HEK293T (cell line): ENCODE results near the gene HK2.

ENCODE experiments used
- ARNT ChIP-seq: fragments of 450-650 bp; IDR thresholded peaks from 2 replicates; pipeline ENCODE4 v1.6.1; 2017; ENCODE audit warnings: mild to moderate bottlenecking
- BHLHE40 ChIP-seq: fragments of 450-650 bp; IDR thresholded peaks from 2 replicates; pipeline ENCODE4 v1.6.1; 2016; ENCODE audit warnings: mild to moderate bottlenecking, moderate library complexity, borderline replicate concordance
- CTBP1 ChIP-seq: fragments of 450-650 bp; IDR thresholded peaks from 2 replicates; pipeline ENCODE4 v1.6.1; 2016; ENCODE audit warnings: borderline replicate concordance
- ELF4 ChIP-seq: fragments of 450-650 bp; IDR thresholded peaks from 2 replicates; pipeline ENCODE4 v1.6.1; 2017; ENCODE audit warnings: antibody characterized with exemption
- FOXA1 ChIP-seq: fragments of 450-650 bp; IDR thresholded peaks from 2 replicates; pipeline ENCODE4 v1.6.1; 2016; ENCODE audit warnings: mild to moderate bottlenecking
- FOXK2 ChIP-seq: fragments of 450-650 bp; IDR thresholded peaks from 2 replicates; pipeline ENCODE4 v1.6.1; 2016; ENCODE audit warnings: mild to moderate bottlenecking
- FOXM1 ChIP-seq: fragments of 450-650 bp; IDR thresholded peaks from 2 replicates; pipeline ENCODE4 v1.6.1; 2017; ENCODE audit warnings: mild to moderate bottlenecking, borderline replicate concordance
- HDGF ChIP-seq: fragments of 450-650 bp; IDR thresholded peaks from 2 replicates; pipeline ENCODE4 v1.6.1; 2017; ENCODE audit warnings: antibody characterized with exemption, borderline replicate concordance
- NFRKB ChIP-seq: fragments of 450-650 bp; IDR thresholded peaks from 2 replicates; pipeline ENCODE4 v1.6.1; 2016; ENCODE audit warnings: mild to moderate bottlenecking, moderate library complexity
- SP1 ChIP-seq: fragments of 450-650 bp; IDR thresholded peaks from 2 replicates; pipeline ENCODE4 v1.6.1; 2017
- SUZ12 ChIP-seq: fragments of 450-650 bp; IDR thresholded peaks from 2 replicates; pipeline ENCODE4 v1.6.1; 2016; ENCODE audit warnings: mild to moderate bottlenecking
- ZNF384 ChIP-seq: fragments of 450-650 bp; IDR thresholded peaks from 2 replicates; pipeline ENCODE4 v1.6.1; 2016

DNA sequence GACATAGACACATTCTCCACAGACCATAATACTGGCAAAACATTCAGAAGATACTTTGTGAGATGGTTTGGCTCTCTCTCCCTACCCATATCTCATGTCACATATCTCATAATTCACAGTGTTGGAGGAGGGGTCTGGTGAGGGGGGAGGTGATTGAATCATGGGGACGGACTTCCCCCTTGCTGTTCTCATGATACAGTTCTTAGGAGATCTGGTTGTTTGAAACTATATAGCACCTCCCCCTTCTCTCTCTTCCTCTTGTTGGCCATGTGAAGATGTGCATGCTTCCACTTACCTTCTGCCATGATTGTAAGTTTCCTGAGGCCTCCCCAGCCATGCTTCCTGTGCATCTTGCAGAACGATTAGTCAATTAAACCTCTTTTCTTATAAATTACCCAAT is 61.1 kb downstream of the HK2 start:
- TF ChIP-seq FOXK2 (no peak), BHLHE40 (no peak), SUZ12 (no peak), ZNF384 (no peak), FOXM1 (no peak), ELF4 (no peak), ARNT (no peak), NFRKB (no peak), SP1 (no peak), FOXA1 (no peak), CTBP1 (no peak), HDGF (no peak)
